GM04504 (cell line): ENCODE measurements around the gene HHAT.

Source experiments
- DNase-seq: peaks from one replicate; pipeline ENCODE4 v3.0.0-alpha.2; 2012; ENCODE audit warnings: low read depth

The HHAT gene

DNA sequence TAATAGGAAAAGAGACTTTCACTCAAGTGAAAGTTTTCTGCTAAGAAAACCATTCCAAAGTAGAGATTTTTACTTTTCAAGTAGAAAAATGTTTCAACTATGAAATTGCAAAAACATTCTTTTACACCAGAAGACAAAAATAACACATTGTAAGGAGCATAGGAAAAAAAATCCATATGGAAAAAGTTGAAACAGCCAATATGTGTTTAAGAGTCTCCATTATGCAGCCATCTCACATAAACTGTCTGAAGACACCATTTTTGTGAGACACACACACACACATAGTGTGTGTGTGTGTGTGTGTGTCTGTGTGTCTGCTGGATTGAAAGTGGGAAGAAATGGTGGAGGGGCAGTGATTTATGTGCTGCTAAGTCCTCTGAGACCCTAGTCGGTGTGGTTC, 162.1 kb downstream of the HHAT start:
- no peak for DNase-seq

DNA sequence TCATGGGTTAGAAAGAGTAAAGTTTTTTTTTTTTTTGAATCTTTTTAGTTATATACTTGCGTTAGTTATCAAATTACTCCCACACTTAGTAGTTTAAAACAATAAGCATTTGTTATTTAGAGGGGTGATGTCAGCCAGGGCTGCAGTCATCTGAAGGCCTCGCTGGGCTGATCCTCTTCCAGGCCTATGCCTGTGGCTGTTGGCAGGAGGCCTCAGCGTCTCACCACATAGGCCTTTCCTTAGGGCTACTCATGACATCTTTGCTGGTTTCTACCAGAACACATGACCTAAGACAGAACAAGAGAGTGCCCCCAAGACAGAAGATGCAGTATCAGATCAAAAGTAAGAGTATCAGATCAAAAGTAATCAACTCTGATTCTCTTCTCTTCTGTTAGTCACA, 167.4 kb downstream of the HHAT start:
- peak; percentile 7 for DNase-seq

DNA sequence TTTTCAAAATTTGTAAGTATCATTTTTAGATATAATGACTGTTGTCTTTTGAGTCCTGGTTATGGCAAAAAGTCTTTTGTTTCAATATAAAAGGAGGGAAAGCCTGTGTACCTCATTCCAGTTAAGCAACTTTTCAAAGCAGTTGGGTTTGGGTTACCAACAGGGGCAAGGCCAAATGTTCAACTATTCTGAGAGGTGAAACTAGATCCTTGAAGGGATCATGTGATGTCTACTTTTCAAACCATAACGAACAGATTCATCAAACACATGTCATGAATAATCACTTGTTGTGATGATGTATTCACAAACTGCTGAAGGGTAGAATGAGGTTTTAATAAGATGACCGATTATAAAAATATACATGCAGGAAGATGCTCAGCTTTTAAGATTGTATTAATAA, 171.3 kb downstream of the HHAT start:
- DNase-seq: no peak

DNA sequence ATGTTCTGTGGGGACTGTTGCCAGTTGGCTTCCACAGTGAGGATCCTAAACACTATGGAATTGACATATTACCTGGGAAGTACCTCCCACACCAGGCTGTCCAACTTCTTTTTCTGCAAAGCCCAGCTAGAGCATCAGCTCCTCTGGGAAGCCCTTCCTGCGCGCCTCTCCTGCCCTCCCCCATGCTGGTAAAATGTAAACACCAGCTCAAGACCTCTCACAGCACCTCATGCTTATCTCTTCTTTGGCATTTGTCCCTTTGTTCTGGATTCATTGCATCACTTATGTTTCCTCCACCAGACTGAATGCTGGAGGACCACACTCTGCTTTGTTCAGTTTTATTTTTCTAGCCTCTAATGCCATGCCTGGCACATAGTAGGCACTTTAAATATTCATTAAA, 172.1 kb downstream of the HHAT start:
- no peak for DNase-seq

DNA sequence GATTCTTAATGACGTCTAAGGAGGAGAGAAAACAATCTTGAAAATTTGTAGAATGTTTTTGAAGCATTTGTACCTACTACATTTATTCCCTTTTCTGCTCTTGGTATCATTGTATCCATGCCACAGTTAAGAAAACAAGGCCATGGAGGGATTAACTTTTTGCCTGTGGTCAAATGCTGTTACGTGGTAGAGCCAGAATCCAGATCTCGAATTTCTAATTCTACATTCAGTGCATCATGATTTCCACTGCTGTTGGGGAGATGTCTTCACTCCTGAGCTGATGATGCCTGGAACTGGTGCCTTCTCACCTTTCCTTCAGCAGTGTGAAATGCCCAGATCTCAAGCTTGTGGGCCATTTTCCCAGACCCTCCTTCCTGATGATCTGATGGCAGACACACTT, 175.6 kb downstream of the HHAT start:
- DNase-seq: no peak

DNA sequence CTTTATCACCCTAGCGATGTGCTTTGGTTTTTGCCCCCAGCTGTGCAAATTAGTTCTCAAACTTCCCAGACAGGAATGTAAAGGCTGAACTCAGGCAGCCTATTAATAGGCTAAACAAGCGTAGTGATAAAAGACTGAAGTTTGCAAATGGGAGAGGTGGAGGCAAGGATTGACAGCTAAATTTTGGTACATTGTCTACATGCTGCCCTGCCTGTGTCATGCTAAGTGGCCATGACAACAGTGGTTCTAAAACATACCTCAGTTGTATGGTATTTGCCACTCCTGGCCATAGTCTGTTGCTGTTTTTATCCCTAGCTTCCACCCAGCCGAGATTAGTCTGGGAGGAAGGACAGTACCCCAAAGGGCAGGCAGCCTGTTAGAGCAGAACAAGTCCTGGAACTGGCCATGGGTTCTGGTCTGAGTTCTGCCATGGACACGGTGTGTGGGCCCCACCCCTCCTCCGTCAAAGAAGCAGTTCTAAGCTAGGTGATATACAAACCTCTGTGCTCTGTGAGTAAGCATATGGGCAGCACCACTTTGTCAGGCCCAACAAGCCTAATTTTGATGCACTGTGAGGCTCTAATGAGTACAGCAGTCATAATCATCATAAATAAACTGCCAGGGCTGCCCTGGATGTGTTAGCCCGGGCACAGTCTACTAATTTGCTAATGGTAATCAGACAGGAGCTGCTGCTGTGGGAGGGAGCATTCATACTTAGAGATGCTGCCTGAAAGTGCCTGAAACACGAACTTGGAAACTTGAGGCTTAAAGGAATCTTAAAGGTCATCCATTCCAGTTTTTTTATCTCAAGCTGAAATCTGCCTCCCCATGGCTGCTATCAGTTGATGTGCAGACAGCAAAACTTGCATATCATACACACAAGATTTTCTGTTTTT, 177.1 kb downstream of the HHAT start:
- no peak for DNase-seq

DNA sequence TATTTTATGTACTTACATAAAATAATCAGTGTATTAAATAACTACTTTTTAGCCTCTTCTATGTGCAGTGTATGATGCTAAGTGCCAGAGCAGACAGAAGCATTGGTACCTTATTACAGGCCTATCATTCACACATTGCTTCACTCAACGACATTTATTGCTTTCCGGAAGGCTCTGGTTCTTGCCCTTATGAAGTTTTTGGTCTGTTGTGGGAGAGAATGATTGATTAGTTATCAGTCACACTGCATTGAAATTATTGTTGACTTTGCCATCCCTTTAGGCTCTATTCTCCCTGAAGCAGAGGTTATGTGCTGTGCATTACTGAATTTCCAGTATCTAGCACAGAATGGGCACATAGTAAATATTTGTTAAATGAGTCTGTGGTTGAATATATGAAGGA, 178.0 kb downstream of the HHAT start:
- DNase-seq: no peak

DNA sequence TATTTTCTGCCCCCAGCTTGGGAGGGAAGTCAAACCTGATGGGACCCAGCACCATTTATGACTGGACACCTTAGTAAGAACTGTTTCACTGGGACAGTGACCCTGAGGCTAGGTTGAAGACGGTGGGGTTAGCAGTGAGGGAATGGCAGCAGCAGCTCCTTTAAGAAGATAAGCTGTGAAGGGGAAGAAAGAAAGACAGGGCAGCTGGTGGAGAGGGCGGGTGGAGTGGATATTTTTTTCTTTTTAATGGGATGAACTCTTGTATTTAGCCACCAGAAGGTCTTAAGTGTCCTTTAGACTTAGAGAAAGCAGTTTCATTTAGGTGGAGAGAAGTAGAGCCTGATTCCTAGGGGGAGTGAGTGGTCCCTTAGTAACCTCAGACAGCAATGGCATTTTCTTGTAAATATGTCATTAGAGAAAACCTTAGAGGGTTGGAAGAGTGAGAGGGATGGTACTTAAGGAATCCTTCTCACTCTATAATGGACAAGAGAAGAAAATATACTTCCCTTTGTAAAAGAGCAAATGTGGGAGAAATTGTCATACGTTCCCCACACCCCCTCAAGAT, 187.5 kb downstream of the HHAT start:
- no peak for DNase-seq

DNA sequence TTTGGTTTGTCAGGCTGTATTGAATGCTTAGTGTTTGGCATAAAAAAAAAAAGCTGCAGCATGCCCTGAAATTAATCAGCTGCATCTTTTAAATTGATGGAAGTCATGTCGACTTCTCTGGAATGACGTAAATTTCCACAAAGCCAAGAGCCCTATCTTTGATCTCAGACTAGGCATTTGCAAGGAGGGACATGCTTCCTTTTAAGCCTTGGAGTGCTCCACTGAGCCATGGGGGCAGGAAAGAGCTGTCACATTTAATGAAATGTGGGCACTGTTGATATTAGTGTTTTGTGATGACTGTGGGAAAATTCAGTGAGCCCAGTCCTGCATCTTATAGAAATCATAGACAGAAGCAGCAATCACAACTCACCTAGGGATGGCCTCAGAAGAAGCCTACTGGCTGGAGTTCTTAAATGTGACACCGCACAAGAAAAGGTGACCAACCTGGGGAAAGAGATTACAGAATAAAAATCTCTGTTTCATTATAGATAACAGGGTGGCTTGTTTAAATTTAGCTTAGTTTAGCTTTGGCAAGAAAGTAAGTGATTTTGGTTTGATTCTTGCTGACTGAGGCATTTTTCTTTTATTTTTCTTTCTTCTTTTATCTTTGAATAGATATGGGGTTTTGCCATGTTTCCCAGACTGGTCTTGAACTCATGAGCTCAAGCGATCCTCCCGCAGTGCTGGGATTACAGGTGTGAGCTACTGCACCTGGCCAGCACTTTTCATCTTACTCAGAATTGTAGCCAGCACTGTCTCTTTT, 188.2 kb downstream of the HHAT start:
- no peak for DNase-seq

DNA sequence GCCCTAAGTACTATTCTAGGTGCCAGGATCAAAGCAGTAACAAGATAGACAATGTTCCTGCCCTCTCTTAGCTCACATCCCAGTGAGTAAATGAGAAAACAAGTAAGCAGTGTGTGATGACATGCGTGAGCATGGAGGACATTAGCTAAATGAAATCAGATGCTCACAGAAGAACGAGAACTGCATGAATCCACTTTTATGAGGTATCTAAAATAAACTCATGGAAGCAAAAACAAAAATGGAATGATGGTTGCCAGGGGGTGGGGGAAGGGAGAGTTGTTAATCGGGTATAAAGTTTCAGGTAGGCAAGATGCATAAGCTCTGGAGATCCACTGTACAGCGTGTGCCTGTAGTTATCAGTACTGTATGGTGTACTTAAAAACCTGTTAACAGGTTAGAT, 195.1 kb downstream of the HHAT start:
- DNase-seq: no peak

DNA sequence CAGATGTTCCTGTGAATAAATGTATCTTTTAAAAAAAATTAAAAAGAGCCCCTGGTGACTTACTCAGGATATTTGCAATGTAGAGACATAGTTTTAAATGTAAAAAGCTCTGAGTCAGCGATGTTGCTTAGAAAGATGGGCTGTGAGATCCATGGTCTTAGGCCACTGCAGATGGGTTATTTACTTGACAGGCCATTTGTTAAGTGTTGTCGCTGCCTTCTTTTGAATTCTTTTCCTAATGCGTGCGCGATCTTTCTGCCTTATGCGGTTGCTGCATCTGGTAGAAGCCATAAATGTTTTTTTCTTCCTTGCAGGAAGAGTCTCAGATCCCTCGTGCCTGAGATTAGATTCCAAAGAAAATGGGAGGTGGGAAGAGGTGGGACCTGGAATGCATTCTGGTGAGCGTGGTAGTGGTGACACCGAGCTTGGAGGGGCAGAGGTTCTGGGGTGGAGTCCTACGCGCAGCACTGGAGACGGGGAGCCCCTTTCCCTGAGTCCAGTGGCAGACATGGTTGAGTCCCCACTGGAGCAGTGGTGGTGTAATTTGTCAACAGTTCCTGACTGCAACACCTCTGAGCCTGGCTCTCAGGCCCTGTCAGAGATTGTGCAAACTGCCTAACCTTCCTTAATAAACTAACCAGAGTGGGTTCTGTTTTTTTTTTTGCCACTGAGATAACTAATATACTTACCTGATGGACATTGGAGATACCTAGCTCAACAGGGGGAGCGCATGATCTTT, 197.2 kb downstream of the HHAT start:
- no peak for DNase-seq

DNA sequence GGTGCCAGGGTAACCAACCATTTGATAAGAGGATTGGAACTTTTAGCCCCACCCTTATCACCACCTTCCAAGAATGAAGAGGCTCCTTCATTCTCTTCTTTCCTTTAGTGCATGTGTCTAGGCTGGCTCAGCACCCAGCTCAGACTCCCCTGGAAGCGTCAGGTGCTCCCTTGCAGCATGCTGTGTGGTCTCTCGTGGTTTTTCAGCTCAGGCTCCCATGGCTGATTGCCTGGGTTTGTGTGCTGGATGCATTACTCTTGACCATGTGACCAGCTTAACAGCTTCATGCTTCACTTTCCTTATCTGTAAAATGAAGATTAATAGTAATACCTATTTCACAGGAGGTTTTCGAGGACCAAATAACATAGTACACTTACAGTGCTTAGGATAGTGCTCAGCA, 198.4 kb downstream of the HHAT start:
- no peak for DNase-seq

DNA sequence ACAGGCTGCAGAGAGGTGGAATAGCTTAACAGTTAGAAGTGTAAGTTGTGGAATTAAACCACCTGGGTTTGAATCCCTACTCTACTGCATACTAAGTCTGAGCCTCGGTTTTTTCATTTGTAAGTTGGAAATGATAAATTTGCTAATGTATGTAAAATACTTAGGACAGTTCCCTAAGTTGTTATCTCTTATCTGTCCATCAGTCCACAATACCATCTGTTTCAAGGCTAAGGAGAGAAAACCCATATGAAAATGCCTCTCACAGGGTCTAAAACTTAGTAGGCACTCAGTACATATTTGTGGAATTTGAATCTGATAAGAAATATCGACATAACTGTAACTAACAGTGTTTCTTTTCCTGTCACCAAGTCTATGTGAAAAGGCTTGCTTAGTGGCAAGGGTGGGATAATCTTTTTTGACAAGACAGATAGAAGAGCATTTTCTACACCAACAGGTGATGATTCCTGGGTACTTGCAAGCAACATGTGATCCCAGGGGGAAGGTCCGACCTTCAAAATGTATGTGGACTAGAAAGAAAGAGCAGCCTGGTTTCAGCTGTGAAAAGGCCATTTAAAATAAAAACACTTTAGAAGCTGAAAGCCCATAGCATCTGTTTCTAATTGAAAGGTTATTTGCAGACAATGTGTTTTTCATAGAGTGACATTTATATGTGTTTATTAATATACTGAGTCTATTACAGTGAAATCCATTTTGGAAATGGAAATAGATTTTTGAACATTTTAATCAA, 202.9 kb downstream of the HHAT start:
- no peak for DNase-seq

DNA sequence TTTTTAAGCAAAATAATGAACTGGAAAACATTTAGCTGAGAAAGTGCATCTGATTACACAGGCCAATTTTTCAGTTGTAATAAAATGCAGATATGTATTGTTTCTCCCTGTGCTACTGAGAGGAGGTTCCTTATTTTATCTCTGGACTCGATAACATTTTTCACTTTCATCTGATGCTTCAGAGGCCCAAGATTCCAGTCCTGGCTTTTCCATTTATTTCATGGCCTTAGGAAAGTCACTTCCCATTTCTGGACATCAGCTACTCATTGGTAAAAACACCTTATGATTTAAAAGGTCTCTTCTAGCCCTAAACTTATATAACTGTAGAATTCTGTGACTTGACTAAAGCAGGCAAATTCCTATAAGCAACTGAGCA, 203.5 kb downstream of the HHAT start:
- DNase-seq: no peak

DNA sequence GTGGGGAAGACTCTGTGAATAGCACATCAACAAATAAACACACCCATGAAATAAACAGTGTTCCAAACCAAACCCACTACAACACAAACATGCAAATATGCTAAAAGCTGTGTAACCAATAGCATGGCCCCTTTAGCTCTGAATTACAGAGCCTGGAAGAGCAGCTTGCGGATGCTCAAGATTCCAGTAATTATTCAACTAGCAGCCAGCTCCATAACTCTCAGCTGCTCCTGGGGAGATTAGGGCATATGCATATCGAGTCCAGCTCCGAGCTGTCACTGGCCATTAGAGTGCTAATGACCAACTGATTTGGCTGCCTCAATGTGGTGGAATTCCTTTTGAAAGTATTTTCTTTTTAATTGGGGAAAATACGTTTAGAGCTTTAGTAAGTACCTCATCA, 207.1 kb downstream of the HHAT start:
- DNase-seq: no peak

DNA sequence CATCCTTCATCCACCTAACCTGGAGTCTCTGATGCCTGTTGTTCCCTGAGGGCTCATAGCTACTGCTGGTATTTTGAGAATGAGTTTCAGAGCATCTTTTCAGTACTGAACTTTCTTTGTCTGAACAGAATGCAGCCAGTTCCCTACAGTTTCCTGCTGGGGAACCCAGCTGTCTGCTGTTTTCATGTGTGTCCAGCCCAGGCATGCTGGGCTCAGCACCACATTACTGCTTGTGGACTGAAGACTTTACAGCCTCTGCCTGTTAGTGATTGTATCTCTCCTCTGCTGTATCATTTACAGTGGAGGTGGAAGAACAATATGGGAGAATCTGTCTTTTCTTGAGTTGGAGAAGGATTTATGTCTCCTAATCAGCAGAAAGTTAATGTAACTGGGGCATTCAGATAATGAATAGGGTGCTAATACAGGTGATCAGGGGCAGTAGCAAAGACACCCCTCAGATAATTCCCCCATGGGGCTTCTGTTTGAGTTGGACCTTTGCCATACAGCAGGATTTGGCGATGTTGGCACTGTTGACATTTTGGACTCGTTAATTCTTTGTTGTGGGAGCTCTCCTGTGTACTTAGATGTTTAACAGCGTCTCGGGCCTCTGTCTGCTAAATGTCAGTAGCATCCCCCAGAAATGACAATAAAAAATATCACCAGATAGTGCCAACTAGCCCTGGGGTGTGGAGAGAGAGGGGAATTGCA, 207.7 kb downstream of the HHAT start:
- DNase-seq: no peak

DNA sequence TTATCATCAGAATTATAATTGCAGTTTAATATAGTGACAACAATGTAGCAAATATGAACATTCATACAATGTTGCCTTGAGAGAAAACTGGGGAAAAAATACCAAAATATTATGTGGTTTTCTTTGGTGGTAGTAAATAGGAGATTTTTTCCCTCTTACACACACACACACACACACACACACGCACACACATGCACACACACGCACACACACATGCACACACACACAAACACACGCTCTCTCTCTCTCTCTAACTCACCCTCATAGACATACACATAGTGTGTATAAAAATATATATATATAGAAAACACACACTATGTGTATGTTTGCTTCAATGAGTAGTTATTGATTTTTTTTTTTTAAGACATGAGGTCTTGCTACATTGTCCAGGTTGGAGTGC, 211.6 kb downstream of the HHAT start:
- no peak for DNase-seq

DNA sequence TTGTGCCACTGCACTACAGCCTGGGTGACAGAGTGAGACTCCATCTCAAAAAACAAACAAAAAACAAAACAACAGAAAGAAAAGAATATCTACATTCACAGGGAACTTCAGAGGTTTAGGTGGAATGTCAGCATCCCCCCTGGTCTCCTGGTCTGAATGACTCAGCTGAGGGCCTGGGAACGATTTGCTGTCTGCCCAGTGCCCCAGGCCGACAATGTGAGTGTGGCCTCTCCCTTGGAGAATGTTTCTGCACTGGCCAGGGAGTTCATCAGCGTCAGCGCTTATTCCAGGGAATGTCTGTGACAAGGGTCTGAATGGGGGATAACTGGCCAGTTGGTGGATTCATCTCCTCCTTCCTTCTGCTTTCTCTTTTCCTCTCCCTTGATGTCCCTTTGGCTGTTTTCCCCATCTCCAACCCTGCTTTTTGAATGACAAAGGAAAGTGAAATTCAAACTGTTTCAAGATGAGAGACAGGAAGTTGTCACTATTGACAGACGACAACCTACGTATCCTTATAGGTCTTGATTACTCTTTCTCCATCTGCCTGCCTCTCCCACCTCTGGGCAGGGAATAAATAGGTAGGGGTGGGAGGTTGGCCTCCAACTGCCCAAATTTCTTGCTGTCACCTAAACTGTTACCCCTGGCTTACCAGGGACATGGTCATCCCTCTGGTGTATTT, 213.1 kb downstream of the HHAT start:
- DNase-seq: peak; percentile 17

DNA sequence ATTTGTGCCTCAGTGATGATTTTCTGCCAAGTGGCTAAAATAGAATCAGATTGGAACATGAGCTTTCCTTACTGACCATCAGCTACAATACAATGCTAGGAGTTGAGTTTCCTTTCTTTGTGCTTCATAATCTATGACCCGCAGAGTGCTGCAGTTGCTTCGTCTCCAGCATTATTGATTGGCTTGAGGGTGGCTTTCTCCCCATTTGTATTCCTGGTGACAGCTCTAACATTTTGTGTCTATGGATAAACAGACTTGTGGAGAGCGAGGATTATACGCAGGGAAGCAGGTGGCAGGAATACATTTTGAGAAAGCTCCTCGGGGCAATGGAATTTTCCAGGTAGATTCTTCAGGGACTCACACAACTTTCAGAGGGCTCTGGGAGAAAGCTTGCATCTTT, 223.2 kb downstream of the HHAT start:
- DNase-seq: no peak

DNA sequence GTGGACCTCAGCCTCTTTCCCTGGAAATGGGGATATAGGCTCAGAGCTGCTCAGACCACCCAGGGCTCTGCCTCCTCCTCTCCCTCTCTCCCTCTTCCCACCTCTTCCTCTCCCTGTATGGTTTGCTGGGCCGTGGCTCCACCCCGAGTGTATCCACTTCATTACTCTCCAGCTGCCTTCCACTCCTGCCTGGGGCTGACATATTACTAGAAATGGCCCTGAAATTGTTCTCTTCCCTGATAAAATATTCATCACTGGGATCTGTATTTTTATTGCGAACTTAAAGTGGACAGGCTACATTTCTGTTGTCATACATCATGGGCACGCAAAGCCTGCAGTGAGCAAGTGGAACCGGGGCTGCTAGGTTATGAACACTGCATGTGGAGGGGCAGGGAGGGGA, 225.0 kb downstream of the HHAT start:
- DNase-seq: no peak

DNA sequence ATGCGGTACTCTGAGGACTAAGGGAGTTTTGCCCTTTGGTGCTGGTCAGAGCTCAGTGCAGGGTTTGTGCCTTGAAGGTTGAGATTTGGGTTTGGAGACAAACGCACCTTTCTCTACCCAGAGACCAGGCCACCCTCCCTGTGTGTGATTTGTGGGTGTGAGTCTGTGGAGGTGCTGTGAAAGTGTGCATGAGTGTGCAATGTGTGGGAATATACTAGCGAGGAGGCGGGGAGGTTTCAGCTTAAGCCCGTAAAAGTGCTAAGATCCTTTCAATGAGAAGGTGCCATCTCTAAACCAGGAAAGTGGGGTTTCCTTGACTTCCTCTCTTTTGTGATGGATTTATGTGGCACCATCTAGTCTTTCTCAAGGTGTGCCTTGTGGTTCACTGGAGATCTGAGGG, 225.7 kb downstream of the HHAT start:
- no peak for DNase-seq
